BE2C (cell line): Measurements from ENCODE around the gene CASP10.

Experiments used
- DNase-seq: peaks from one replicate; pipeline ENCODE4 v3.0.0-alpha.2; 2020
- H3K27me3 ChIP-seq: fragments of 250-450 bp; sonication (Bioruptor Pico); 2 replicates; pipeline ENCODE4 v1.5.1; 2020; ENCODE audit warnings: mild to moderate bottlenecking
- H3K36me3 ChIP-seq: fragments of 250-450 bp; sonication (Bioruptor Pico); 2 replicates; pipeline ENCODE4 v1.5.1; 2020; ENCODE audit warnings: mild to moderate bottlenecking
- H3K4me1 ChIP-seq: fragments of 250-450 bp; sonication (Bioruptor Pico); 2 replicates; pipeline ENCODE4 v1.5.1; 2020
- H3K4me3 ChIP-seq: 2 replicates; pipeline ENCODE4 v1.5.1; 2011; ENCODE audit warnings: low read depth, low read length
- H3K9me3 ChIP-seq: fragments of 250-450 bp; sonication (Bioruptor Pico); 2 replicates; pipeline ENCODE4 v1.5.1; 2020
- CTCF ChIP-seq: IDR thresholded peaks from 2 replicates; pipeline ENCODE4 v1.5.1; 2012; ENCODE audit warnings: mild to moderate bottlenecking, low read depth, low read length

CASP10 gene

DNA sequence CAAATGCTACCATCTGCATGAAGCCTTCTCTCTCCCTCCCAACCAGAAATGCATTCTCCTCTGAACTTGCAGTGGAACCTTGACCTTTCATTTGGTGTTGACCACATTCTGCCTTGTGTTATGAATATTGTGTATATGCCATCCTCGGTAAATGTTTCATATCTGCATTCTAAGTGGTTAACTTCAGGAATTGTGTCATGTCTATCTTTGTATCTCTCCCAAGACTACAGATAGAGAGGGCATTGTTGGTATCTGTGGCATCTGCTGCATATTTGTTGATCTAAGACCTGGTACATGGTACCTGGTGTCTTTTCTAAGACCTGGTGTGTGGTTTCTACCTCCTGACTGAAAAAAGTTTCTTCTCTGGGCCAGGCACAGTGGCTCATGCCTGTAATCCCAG, 34.0 kb downstream of the CASP10 start:
- no peaks in the 10 kb centered on the region for H3K36me3 ChIP-seq
- peaks cover 11% of the 10 kb centered on the region for H3K4me1 ChIP-seq
- no peak for TF ChIP-seq CTCF
- no peak overlapping the region for H3K4me3 ChIP-seq
- H3K27me3 ChIP-seq: no peaks in the 10 kb centered on the region
- no peaks in the 10 kb centered on the region for H3K9me3 ChIP-seq
- DNase-seq: no peak

DNA sequence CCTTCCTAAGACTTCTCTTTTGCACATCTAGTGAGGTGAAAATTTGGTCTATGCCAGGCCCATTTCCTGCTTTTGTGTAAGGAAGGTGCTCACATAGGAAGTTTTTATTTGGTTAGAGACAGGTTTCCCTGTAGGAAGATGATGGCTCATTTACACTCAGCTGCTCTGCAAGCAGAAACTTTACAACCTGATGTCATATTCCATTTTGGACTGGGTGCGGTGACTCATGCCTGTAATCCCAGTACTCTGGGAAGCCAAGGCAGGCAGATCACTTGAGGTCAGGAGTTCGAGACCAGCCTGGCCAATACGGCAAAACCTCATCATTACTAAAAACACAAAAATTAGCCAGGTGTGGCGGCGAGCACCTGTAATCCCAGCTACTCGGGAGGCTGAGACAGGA, 35.8 kb downstream of the CASP10 start:
- H3K36me3 ChIP-seq: no peaks in the 10 kb centered on the region
- no peak for TF ChIP-seq CTCF
- H3K27me3 ChIP-seq: no peaks in the 10 kb centered on the region
- H3K4me1 ChIP-seq: peaks cover 11% of the 10 kb centered on the region
- no peak overlapping the region for H3K4me3 ChIP-seq
- DNase-seq: no peak
- no peaks in the 10 kb centered on the region for H3K9me3 ChIP-seq

- H3K36me3 ChIP-seq: no peaks in the 10 kb centered on the region
- peaks cover 11% of the 10 kb centered on the region for H3K4me1 ChIP-seq
- no peak for DNase-seq
- no peak overlapping the region for H3K4me3 ChIP-seq
- H3K27me3 ChIP-seq: no peaks in the 10 kb centered on the region
- TF ChIP-seq CTCF: no peak
- H3K9me3 ChIP-seq: no peaks in the 10 kb centered on the region
Measured at GRCh38 chr2:201219328-201220096, 36.6 kb downstream of the CASP10 start.

DNA sequence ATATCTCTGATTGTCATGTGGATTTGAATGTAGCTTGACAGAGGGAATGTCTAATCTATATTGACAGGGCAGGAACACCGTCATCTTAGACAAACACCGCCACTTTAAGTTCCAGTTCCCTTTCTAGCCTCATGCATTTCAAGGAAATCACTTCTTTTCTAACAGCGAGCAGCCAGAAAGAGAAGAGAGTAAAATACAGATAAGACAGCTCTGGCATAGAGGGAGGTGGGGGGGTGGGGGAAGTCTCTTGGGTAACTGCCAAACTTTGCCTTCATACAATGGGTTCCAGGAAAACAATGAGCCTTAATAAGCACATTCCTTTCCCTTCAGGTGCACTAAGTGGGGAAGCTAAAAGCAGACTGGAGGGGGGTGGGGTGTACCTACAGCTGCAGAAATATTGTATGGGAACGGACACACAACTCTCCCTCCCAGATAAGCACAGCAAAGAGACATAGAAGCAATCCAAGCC, 37.2 kb downstream of the CASP10 start:
- peaks cover 11% of the 10 kb centered on the region for H3K4me1 ChIP-seq
- no peak overlapping the region for H3K4me3 ChIP-seq
- 0 out of 2 replicates have a peak, but pooled peaks cover 4% of the 10 kb centered on the region for H3K27me3 ChIP-seq
- no peaks in the 10 kb centered on the region for H3K36me3 ChIP-seq
- H3K9me3 ChIP-seq: no peaks in the 10 kb centered on the region
- peak; percentile 49 for DNase-seq
- no peak for TF ChIP-seq CTCF

DNA sequence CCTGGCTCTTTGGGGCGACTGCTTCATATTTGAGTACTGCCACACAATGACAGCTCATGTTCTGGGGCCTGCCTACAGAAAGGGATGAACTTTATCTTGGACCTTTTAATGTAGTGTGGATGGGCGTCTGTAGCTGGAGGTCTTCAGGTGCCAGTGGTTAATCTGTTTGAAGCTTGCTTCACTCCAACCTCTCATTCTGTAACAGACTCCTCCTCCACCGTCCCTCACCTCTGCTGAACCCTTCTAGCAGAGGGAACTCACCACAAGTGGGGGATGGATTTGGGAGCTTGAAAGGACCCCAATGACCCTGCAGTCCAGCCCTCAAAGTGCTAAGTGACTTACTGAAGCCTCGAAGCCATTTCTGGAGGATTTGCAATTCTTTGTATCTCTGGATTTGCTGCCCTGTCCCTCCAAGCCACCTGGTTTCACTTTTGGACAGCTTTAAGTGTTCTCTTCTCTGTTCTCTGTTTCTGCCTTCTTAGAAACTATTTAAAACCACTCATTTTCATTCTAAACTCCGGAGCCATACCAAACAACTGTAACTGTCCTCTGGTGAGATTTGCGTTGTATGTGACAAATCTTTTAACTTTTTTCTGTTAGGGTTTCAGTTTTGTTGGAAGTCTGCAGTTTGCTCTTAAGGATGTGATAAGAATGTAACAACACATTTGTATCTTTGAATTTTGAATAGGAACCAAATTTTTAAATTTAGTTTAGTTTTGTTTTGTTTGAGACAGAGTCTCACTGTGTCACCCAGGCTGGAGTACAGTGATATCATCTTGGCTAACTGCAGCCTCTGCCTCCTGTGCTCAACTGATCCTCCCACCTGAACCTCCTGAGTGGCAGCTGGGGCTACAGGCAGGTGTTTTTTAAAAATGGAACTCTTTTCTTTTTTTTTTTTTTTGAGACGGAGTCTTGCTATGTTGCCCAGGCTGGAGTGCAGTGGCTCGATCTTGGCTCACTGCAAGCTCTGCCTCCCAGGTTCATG, 40.4 kb downstream of the CASP10 start:
- Histone ChIP-seq H3K4me1 (peaks cover 11% of the 10 kb centered on the region), H3K9me3 (no peaks in the 10 kb centered on the region), H3K36me3 (no peaks in the 10 kb centered on the region), H3K27me3 (0 out of 2 replicates have a peak, but pooled peaks cover 4% of the 10 kb centered on the region), H3K4me3 (no peak overlapping the region)
- no peak for TF ChIP-seq CTCF
- no peak for DNase-seq
